Uterus (tissue), 2 donors: ENCODE results near the gene CD101.

Experiments used
- CTCF ChIP-seq, 4 experiments: fragments of 200-600 bp in 2 of 4; fragments of 450-650 bp in 2 of 4; sonication (generic) in 2 of 4; IDR thresholded peaks; one replicate each; pipeline ENCODE4 v1.5.1; 2016 to 2019; ENCODE audit warnings: antibody characterized with exemption in 4 of 4, mild to moderate bottlenecking in 2 of 4, moderate library complexity in 1 of 4
- POLR2A ChIP-seq, 2 donors: fragments of 450-650 bp; IDR thresholded peaks; one replicate each; pipeline ENCODE4 v1.6.1; 2016; ENCODE audit warnings: antibody characterized with exemption in 2 of 2, mild to moderate bottlenecking in 1 of 2, moderate library complexity in 1 of 2

- TF ChIP-seq CTCF (IDR thresholded peaks at IDR 0.05) = no peak
- no peak for TF ChIP-seq POLR2A (IDR thresholded peaks at IDR 0.05)
Measured at GRCh38 chr1:117069220-117069844, 67.8 kb downstream of the CD101 start.
